GM12875 (cell line): ENCODE results near the gene MRNIP.

ENCODE experiments used
- H3K4me3 ChIP-seq: one replicate; pipeline ENCODE4 v1.5.1; 2011; ENCODE audit warnings: low read depth, low read length, control low read depth
- CTCF ChIP-seq: IDR thresholded peaks from 2 replicates; pipeline ENCODE4 v1.5.1; 2011; ENCODE audit warnings: low read depth, mild to moderate bottlenecking, control low read depth, inconsistent platforms, low read length, moderate library complexity, borderline replicate concordance; ENCODE audit not compliant: insufficient read depth

MRNIP gene

GRCh38 chr5:179893958-179894895 is 35.6 kb upstream of the MRNIP start:
- TF ChIP-seq CTCF: no peak
- no peak overlapping the region for H3K4me3 ChIP-seq

GRCh38 chr5:179893076-179893957 is 34.7 kb upstream of the MRNIP start:
- H3K4me3 ChIP-seq: no peak overlapping the region
- TF ChIP-seq CTCF: no peak

GRCh38 chr5:179892255-179892654 is 33.6 kb upstream of the MRNIP start:
- no peak for TF ChIP-seq CTCF
- H3K4me3 ChIP-seq: no peak overlapping the region

GRCh38 chr5:179890751-179891682 is 32.4 kb upstream of the MRNIP start:
- H3K4me3 ChIP-seq: no peak overlapping the region
- TF ChIP-seq CTCF: no peak

GRCh38 chr5:179889885-179890284 is 31.3 kb upstream of the MRNIP start:
- no peak for TF ChIP-seq CTCF
- H3K4me3 ChIP-seq: no peak overlapping the region

- no peak overlapping the region for H3K4me3 ChIP-seq
- no peak for TF ChIP-seq CTCF
Observed at GRCh38 chr5:179887802-179888201, 29.2 kb upstream of the MRNIP start.
